COR-L47 (cell line): ENCODE results near the gene DIS3L2.
"Not testable (repeated sequence)": the region's sequence is repeated elsewhere in the genome, so short reads cannot be mapped to it uniquely, and the experiment has no call there.

ENCODE experiments used
- DNase-seq: peaks from one replicate; lab custom pipeline; 2025; lab: John Stamatoyannopoulos, UW

The DIS3L2 gene

GRCh38 chr2:232334885-232335205 lies 373.3 kb downstream of the DIS3L2 start:
- DNase-seq, result not testable (repeated sequence)

- not testable (repeated sequence) for DNase-seq
Measured at GRCh38 chr2:232335206-232335858, 373.8 kb downstream of the DIS3L2 start.

- DNase-seq, result no peak
Measured at GRCh38 chr2:232335859-232336215, 374.3 kb downstream of the DIS3L2 start.

- DNase-seq, result no peak
Measured at GRCh38 chr2:232336241-232336736, 374.8 kb downstream of the DIS3L2 start.

GRCh38 chr2:232336981-232337720 lies 375.6 kb downstream of the DIS3L2 start:
- DNase-seq, result no peak

- DNase-seq, result not testable (repeated sequence)
Measured at GRCh38 chr2:232338094-232338758, 376.7 kb downstream of the DIS3L2 start.

GRCh38 chr2:232338759-232339106 lies 377.2 kb downstream of the DIS3L2 start:
- DNase-seq, result no peak

GRCh38 chr2:232339121-232340081 lies 377.9 kb downstream of the DIS3L2 start:
- DNase-seq, result no peak

- DNase-seq, result no peak
Measured at GRCh38 chr2:232340171-232340935, 378.8 kb downstream of the DIS3L2 start.

GRCh38 chr2:232341061-232341738 lies 379.7 kb downstream of the DIS3L2 start:
- DNase-seq, result no peak

- DNase-seq, result no peak
Measured at GRCh38 chr2:232341739-232342126, 380.2 kb downstream of the DIS3L2 start.

- DNase-seq, result no peak
Measured at GRCh38 chr2:232342635-232343565, 381.4 kb downstream of the DIS3L2 start.

GRCh38 chr2:232343821-232344220 lies 382.3 kb downstream of the DIS3L2 start:
- no peak for DNase-seq

GRCh38 chr2:232345251-232345650 lies 383.7 kb downstream of the DIS3L2 start:
- no peak for DNase-seq

GRCh38 chr2:232347369-232347768 lies 385.9 kb downstream of the DIS3L2 start:
- DNase-seq, result no peak

- DNase-seq, result no peak
Measured at GRCh38 chr2:232348936-232349335, 387.4 kb downstream of the DIS3L2 start.

- DNase-seq, result no peak
Measured at GRCh38 chr2:232349546-232349945, 388.0 kb downstream of the DIS3L2 start.

- DNase-seq, result no peak
Measured at GRCh38 chr2:232349946-232350635, 388.6 kb downstream of the DIS3L2 start.
